GM23338 (cell line): ENCODE measurements around the gene MLC1. TPM values are rescaled to one million over a fixed set of nuclear protein-coding genes. Genes with fewer than 3 reads are reported as not detected.

Experiments used
- ATAC-seq: fragments of 200-7000 bp; cut with Tn5 transposase; 3 replicates; pipeline ENCODE4 v1.9.1; 2020
- DNase-seq: peaks from one replicate; pipeline ENCODE4 v3.0.0-alpha.2; 2015; ENCODE audit warnings: low spot score
- H2AFZ ChIP-seq: fragments of 200-600 bp; sonication (generic); 2 replicates; pipeline ENCODE4 v1.8.0; 2016; ENCODE audit warnings: antibody characterized with exemption, mild to moderate bottlenecking, moderate library complexity
- H3F3A ChIP-seq: fragments of 200-600 bp; sonication (generic); replicated peaks from 2 replicates; pipeline ENCODE4 v1.8.0; 2017; ENCODE audit warnings: antibody characterized with exemption, mixed run types, low read depth
- H3K27ac ChIP-seq: fragments of 200-600 bp; sonication (generic); 2 replicates; pipeline ENCODE4 v1.6.1; 2016; ENCODE audit warnings: low read depth
- H3K27me3 ChIP-seq: fragments of 200-600 bp; sonication (generic); 2 replicates; pipeline ENCODE4 v1.8.0; 2016; ENCODE audit warnings: mild to moderate bottlenecking, mixed run types, moderate library complexity; ENCODE audit not compliant: insufficient read depth
- H3K36me3 ChIP-seq: fragments of 200-600 bp; sonication (generic); 2 replicates; pipeline ENCODE4 v1.8.0; 2016; ENCODE audit warnings: mild to moderate bottlenecking; ENCODE audit not compliant: insufficient read depth
- H3K4me1 ChIP-seq: fragments of 200-600 bp; sonication (generic); 2 replicates; pipeline ENCODE4 v1.8.0; 2016; ENCODE audit warnings: mild to moderate bottlenecking, moderate library complexity; ENCODE audit not compliant: insufficient read depth
- H3K4me2 ChIP-seq: fragments of 200-600 bp; sonication (generic); 2 replicates; pipeline ENCODE4 v1.7.1; 2017; ENCODE audit warnings: mixed run types
- H3K4me3 ChIP-seq: fragments of 200-600 bp; sonication (generic); 2 replicates; pipeline ENCODE4 v1.6.1; 2016; ENCODE audit warnings: mixed run types
- H3K79me2 ChIP-seq: fragments of 200-600 bp; sonication (generic); replicated peaks from 2 replicates; pipeline ENCODE4 v1.8.0; 2017; ENCODE audit warnings: mild to moderate bottlenecking; ENCODE audit not compliant: insufficient read depth
- H3K9me2 ChIP-seq: fragments of 200-600 bp; sonication (generic); 2 replicates; pipeline ENCODE4 v1.8.0; 2017; ENCODE audit not compliant: insufficient read depth
- H4K20me1 ChIP-seq: fragments of 200-600 bp; sonication (generic); replicated peaks from 2 replicates; pipeline ENCODE4 v1.8.0; 2017; ENCODE audit warnings: mild to moderate bottlenecking; ENCODE audit not compliant: insufficient read depth
- H3K27ac Mint-ChIP-seq: 2 replicates; pipeline ENCODE4 v1.8.0; 2020; ENCODE audit warnings: inconsistent platforms, mild to moderate bottlenecking, moderate library complexity, mixed read lengths
- H3K27me3 Mint-ChIP-seq: 3 replicates; pipeline ENCODE4 v1.8.0; 2022; ENCODE audit warnings: low read depth, mild to moderate bottlenecking, moderate library complexity, mixed read lengths, inconsistent platforms; ENCODE audit not compliant: insufficient read depth, poor library complexity
- H3K36me3 Mint-ChIP-seq: 3 replicates; pipeline ENCODE4 v1.8.0; 2021; ENCODE audit warnings: low read depth, mild to moderate bottlenecking, inconsistent platforms, moderate library complexity, mixed read lengths
- H3K4me1 Mint-ChIP-seq: 3 replicates; pipeline ENCODE4 v1.8.0; 2020; ENCODE audit warnings: mild to moderate bottlenecking, inconsistent platforms, mixed read lengths
- H3K4me3 Mint-ChIP-seq: 3 replicates; pipeline ENCODE4 v1.8.0; 2021; ENCODE audit warnings: moderate library complexity, mild to moderate bottlenecking, inconsistent platforms, mixed read lengths
- H3K9me3 Mint-ChIP-seq: 3 replicates; pipeline ENCODE4 v1.8.0; 2020; ENCODE audit warnings: moderate library complexity, mild to moderate bottlenecking, inconsistent platforms, mixed read lengths
- CREB1 ChIP-seq: fragments of 250-450 bp; sonication (Bioruptor Pico); IDR thresholded peaks from 2 replicates; pipeline ENCODE4 v1.5.0; 2020; ENCODE audit warnings: low read depth, mild to moderate bottlenecking, moderate library complexity
- EZH2 ChIP-seq: fragments of 200-600 bp; sonication (generic); IDR thresholded peaks from one replicate; pipeline ENCODE4 v1.8.0; 2017; ENCODE audit warnings: antibody characterized with exemption, mild to moderate bottlenecking, low read depth; ENCODE audit not compliant: unreplicated experiment
- EZH2phosphoT487 ChIP-seq: fragments of 200-600 bp; sonication (generic); IDR thresholded peaks from one replicate; pipeline ENCODE4 v1.8.1; 2018; ENCODE audit warnings: antibody characterized with exemption; ENCODE audit not compliant: unreplicated experiment
- JUNB ChIP-seq: IDR thresholded peaks from one replicate; pipeline ENCODE4 v1.6.1; 2016; ENCODE audit warnings: antibody characterized with exemption; ENCODE audit not compliant: unreplicated experiment
- NANOG ChIP-seq: IDR thresholded peaks from 2 replicates; pipeline ENCODE4 v1.6.1; 2016; ENCODE audit warnings: antibody characterized with exemption, borderline replicate concordance
- POLR2AphosphoS5 ChIP-seq: IDR thresholded peaks from 2 replicates; pipeline ENCODE4 v1.6.1; 2016; ENCODE audit warnings: antibody characterized with exemption, low read depth
- REST ChIP-seq: IDR thresholded peaks from one replicate; pipeline ENCODE4 v1.6.1; 2018; ENCODE audit warnings: antibody characterized with exemption; ENCODE audit not compliant: unreplicated experiment
- STAT1 ChIP-seq: IDR thresholded peaks from one replicate; pipeline ENCODE4 v1.6.1; 2016; ENCODE audit warnings: antibody characterized with exemption; ENCODE audit not compliant: unreplicated experiment
- ZNF114 ChIP-seq: fragments of 250-450 bp; sonication (Bioruptor Pico); IDR thresholded peaks from 2 replicates; pipeline ENCODE4 v1.5.0; 2020; ENCODE audit warnings: mild to moderate bottlenecking, moderate library complexity
- ZNF331 ChIP-seq: fragments of 250-450 bp; sonication (Bioruptor Pico); IDR thresholded peaks from 2 replicates; pipeline ENCODE4 v1.5.0; 2020; ENCODE audit warnings: low read depth, mild to moderate bottlenecking, moderate library complexity
- ZNF462 ChIP-seq: fragments of 250-450 bp; sonication (Bioruptor Pico); IDR thresholded peaks from 2 replicates; pipeline ENCODE4 v1.5.0; 2020; ENCODE audit warnings: mild to moderate bottlenecking, moderate library complexity
- polyA plus RNA-seq: library from polyadenylated mRNA; unstranded; fragments of >200 nt; fragmentation: Nextera tagmentation; extraction: Ambion mirVana; gene quantifications from 2 replicates; pipeline ENCODE4 v1.2.1, GENCODE V29; 2016
- total RNA-seq: library from RNA; depleted of rRNA; stranded (reverse); fragments of >200 nt; shearing (Covaris generic); gene quantifications from 2 replicates; pipeline ENCODE4 v1.2.3, GENCODE V29; 2014
- TF ChIP-seq, protein P1 (sequence below): IDR thresholded peaks from 2 replicates; pipeline ENCODE4 v1.6.1; 2016; ENCODE audit warnings: antibody characterized with exemption
- TF ChIP-seq, protein P2 (sequence below), 2 experiments: fragments of 200-600 bp in 1 of 2; sonication (generic) in 1 of 2; conservative IDR thresholded peaks; 2 replicates each; pipeline versions ENCODE4 v1.5.1 to v1.6.1; 2016 to 2017; ENCODE audit warnings: antibody characterized with exemption in 2 of 2, low read depth in 2 of 2, mild to moderate bottlenecking in 2 of 2, moderate library complexity in 1 of 2

The MLC1 gene
- total and polyA plus RNA-seq, 2 experiments from 2014 or later, result not detected

DNA sequence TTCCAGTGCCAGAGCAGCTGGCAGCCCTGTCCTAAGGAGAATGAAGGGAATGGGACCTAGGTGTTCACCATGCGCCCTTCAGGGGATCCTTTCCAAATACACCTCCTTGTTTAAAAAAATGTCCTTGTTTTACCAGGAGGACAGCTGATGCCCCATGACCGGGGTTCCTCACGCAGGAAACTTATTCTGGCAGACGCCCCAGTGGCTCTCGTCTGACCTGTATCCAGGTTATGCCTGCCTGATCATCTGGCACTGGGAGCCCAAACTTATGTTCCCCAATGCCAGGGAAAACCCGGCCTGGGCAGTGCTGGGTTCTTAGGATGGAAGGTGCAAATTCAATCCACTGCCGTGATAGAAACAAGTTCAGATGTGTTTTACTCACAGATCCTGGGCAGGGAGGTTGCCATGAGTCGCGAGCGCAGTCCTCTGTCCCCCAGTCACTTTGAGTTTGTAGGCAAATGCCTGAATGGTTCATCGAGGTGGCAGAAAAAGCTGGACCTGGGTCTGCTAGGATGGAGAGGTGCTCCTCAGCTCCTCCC, 36.0 kb upstream of the MLC1 start:
- Mint-ChIP-seq H3K36me3 (no peaks in the 10 kb centered on the region), H3K27me3 (peaks cover 1% of the 10 kb centered on the region), H3K27ac (no peak overlapping the region), H3K4me1 (peaks cover 6% of the 10 kb centered on the region; the same call in 2 of the 3 replicates), H3K9me3 (peaks cover 10% of the 10 kb centered on the region; the same call in 2 of the 3 replicates), H3K4me3 (no peak overlapping the region)
- Histone ChIP-seq H3K79me2 (no peaks in the 10 kb centered on the region), H3K4me3 (no peak overlapping the region), H3K4me1 (no peaks in the 10 kb centered on the region), H3K36me3 (no peaks in the 10 kb centered on the region), H3F3A (no peaks in the 10 kb centered on the region), H3K27me3 (no peaks in the 10 kb centered on the region), H3K4me2 (no peak overlapping the region), H3K9me2 (no peaks in the 10 kb centered on the region), H3K27ac (no peak overlapping the region), H2AFZ (no peak overlapping the region), H4K20me1 (no peaks in the 10 kb centered on the region)
- ATAC-seq (no peak), DNase-seq (no peak)
- TF ChIP-seq EZH2, result no peak
- TF ChIP-seq, protein P1, sequence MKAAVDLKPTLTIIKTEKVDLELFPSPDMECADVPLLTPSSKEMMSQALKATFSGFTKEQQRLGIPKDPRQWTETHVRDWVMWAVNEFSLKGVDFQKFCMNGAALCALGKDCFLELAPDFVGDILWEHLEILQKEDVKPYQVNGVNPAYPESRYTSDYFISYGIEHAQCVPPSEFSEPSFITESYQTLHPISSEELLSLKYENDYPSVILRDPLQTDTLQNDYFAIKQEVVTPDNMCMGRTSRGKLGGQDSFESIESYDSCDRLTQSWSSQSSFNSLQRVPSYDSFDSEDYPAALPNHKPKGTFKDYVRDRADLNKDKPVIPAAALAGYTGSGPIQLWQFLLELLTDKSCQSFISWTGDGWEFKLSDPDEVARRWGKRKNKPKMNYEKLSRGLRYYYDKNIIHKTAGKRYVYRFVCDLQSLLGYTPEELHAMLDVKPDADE, result no peak
- no peak for TF ChIP-seq STAT1
- TF ChIP-seq JUNB, result no peak
- TF ChIP-seq POLR2AphosphoS5, result no peak
- TF ChIP-seq ZNF331 (CRISPR knock-in tag), result no peak
- TF ChIP-seq ZNF462 (CRISPR knock-in tag), result no peak
- TF ChIP-seq EZH2phosphoT487, result no peak
- TF ChIP-seq, protein P2, sequence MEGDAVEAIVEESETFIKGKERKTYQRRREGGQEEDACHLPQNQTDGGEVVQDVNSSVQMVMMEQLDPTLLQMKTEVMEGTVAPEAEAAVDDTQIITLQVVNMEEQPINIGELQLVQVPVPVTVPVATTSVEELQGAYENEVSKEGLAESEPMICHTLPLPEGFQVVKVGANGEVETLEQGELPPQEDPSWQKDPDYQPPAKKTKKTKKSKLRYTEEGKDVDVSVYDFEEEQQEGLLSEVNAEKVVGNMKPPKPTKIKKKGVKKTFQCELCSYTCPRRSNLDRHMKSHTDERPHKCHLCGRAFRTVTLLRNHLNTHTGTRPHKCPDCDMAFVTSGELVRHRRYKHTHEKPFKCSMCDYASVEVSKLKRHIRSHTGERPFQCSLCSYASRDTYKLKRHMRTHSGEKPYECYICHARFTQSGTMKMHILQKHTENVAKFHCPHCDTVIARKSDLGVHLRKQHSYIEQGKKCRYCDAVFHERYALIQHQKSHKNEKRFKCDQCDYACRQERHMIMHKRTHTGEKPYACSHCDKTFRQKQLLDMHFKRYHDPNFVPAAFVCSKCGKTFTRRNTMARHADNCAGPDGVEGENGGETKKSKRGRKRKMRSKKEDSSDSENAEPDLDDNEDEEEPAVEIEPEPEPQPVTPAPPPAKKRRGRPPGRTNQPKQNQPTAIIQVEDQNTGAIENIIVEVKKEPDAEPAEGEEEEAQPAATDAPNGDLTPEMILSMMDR (conservative IDR thresholded peaks at IDR 0.05; ENCODE audit: low read depth in 2 of 2), result no peak
- TF ChIP-seq REST, result no peak
- TF ChIP-seq CREB1 (CRISPR knock-in tag), result no peak
- no peak for TF ChIP-seq NANOG
- TF ChIP-seq ZNF114 (CRISPR knock-in tag), result no peak
